H1 (cell line): ENCODE results near the gene THEM5. TPM values are rescaled to one million over a fixed set of nuclear protein-coding genes. Genes with fewer than 3 reads are reported as not detected.

Experiments used
- CTCF ChIA-PET: fragments of 300-600 bp; sonication (Branson Sonifier 250); formaldehyde crosslinking; loops from one replicate; lab custom pipeline; 2021; ENCODE audit not compliant: partially characterized antibody; lab: Charles Lee
- POLR2A ChIA-PET: fragments of 300-600 bp; sonication (Branson Sonifier 250); formaldehyde crosslinking; loops from one replicate; lab custom pipeline; 2021; ENCODE audit warnings: inconsistent platforms; ENCODE audit not compliant: partially characterized antibody; lab: Charles Lee
- DNase-seq, 2 experiments: peaks; one replicate each; pipeline versions ENCODE4 v3.0.0 to v3.0.0-alpha.2; 2010 to 2022; ENCODE audit warnings: low spot score in 2 of 2, low read depth in 1 of 2, mixed read lengths in 1 of 2
- FAIRE-seq: peaks from 2 replicates; lab custom pipeline; 2011; peaks lifted over from hg19 to GRCh38; lab: Jason Lieb, UNC
- H2AFZ ChIP-seq: 2 replicates; pipeline ENCODE4 v1.8.1; 2012; ENCODE audit warnings: low read length, inconsistent platforms
- H2AK5ac ChIP-seq: 2 replicates; pipeline ENCODE4 v1.6.1; 2013; ENCODE audit warnings: low read depth, low read length
- H2BK120ac ChIP-seq: replicated peaks from 2 replicates; pipeline ENCODE3; 2013; ENCODE audit warnings: low read depth, low read length, inconsistent platforms
- H2BK12ac ChIP-seq: 2 replicates; pipeline ENCODE4 v1.6.1; 2013; ENCODE audit warnings: low read depth, low read length
- H2BK15ac ChIP-seq: 2 replicates; pipeline ENCODE4 v1.6.1; 2013; ENCODE audit warnings: low read length
- H2BK20ac ChIP-seq: 2 replicates; pipeline ENCODE4 v1.6.1; 2013; ENCODE audit warnings: low read length
- H2BK5ac ChIP-seq: 2 replicates; pipeline ENCODE4 v1.6.1; 2013; ENCODE audit warnings: low read depth, low read length
- H3K14ac ChIP-seq: 2 replicates; pipeline ENCODE4 v1.6.1; 2013; ENCODE audit warnings: inconsistent platforms; ENCODE audit not compliant: insufficient read length
- H3K18ac ChIP-seq: 2 replicates; pipeline ENCODE4 v1.6.1; 2013; ENCODE audit warnings: low read length; ENCODE audit errors: extremely low read depth
- H3K23ac ChIP-seq: 2 replicates; pipeline ENCODE4 v1.6.1; 2013; ENCODE audit warnings: inconsistent platforms; ENCODE audit not compliant: insufficient read length
- H3K23me2 ChIP-seq: 2 replicates; pipeline ENCODE4 v1.6.1; 2013; ENCODE audit warnings: low read depth, low read length
- H3K27ac ChIP-seq: 2 replicates; pipeline ENCODE4 v1.6.1; 2011; ENCODE audit warnings: low read depth, low read length, inconsistent platforms
- H3K27me3 ChIP-seq, 4 experiments: replicated peaks in 1 of 4; 1 replicate in 1 of 4; 2 replicates in 3 of 4; pipeline versions ENCODE4 v1.6.1 to v1.8.1; 2011 to 2013; ENCODE audit warnings: low read length in 3 of 4, mild to moderate bottlenecking in 3 of 4, inconsistent platforms in 2 of 4, mixed read lengths in 2 of 4, moderate library complexity in 1 of 4; ENCODE audit not compliant: control insufficient read depth in 3 of 4, insufficient read depth in 3 of 4; ENCODE audit errors: extremely low read depth in 1 of 4
- H3K36me3 ChIP-seq, 4 experiments: 2 replicates each; pipeline versions ENCODE4 v1.6.1 to v1.8.1; 2011 to 2013; ENCODE audit warnings: mild to moderate bottlenecking in 4 of 4, low read length in 3 of 4, moderate library complexity in 2 of 4, control low read depth in 1 of 4, inconsistent platforms in 1 of 4; ENCODE audit not compliant: insufficient read depth in 4 of 4, control insufficient read depth in 2 of 4
- H3K4ac ChIP-seq: replicated peaks from 2 replicates; pipeline ENCODE3; 2013; ENCODE audit warnings: low read length, low read depth, mixed read lengths, inconsistent platforms; ENCODE audit not compliant: insufficient read length
- H3K4me1 ChIP-seq, 4 experiments: replicated peaks in 1 of 4; 1 replicate in 1 of 4; 2 replicates in 3 of 4; pipeline versions ENCODE4 v1.6.1 to v1.8.1; 2011 to 2013; ENCODE audit warnings: low read length in 3 of 4, inconsistent platforms in 2 of 4, mixed read lengths in 1 of 4; ENCODE audit not compliant: insufficient read depth in 4 of 4, control insufficient read depth in 3 of 4
- H3K4me2 ChIP-seq, 2 experiments: 2 replicates each; pipeline versions ENCODE4 v1.6.1 to v1.8.1; 2011 to 2013; ENCODE audit warnings: low read depth in 2 of 2, low read length in 2 of 2, control low read depth in 1 of 2, inconsistent platforms in 1 of 2, mild to moderate bottlenecking in 1 of 2; ENCODE audit not compliant: insufficient read depth in 1 of 2
- H3K4me3 ChIP-seq, 4 experiments: fragments of 200-600, 300-600 bp in 1 of 4; sonication (generic), shearing (Covaris generic), sonication (Bioruptor Twin) in 1 of 4; 2 replicates each; pipeline versions ENCODE4 v1.5.1 to v1.8.1; 2011 to 2016; ENCODE audit warnings: low read length in 4 of 4, low read depth in 3 of 4, control low read depth in 2 of 4, inconsistent platforms in 2 of 4, mild to moderate bottlenecking in 2 of 4, mixed read lengths in 1 of 4, moderate library complexity in 1 of 4; ENCODE audit not compliant: insufficient read depth in 2 of 4; ENCODE audit errors: extremely low read depth in 1 of 4
- H3K56ac ChIP-seq: replicated peaks from 2 replicates; pipeline ENCODE3; 2013; ENCODE audit warnings: low read depth, mild to moderate bottlenecking, mixed read lengths, low read length, inconsistent platforms; ENCODE audit not compliant: insufficient read length
- H3K79me1 ChIP-seq: 2 replicates; pipeline ENCODE4 v1.6.1; 2013; ENCODE audit warnings: low read depth, low read length, control low read depth
- H3K79me2 ChIP-seq, 2 experiments: 2 replicates each; pipeline versions ENCODE4 v1.6.1 to v1.8.1; 2012 to 2013; ENCODE audit warnings: low read length in 2 of 2, mild to moderate bottlenecking in 2 of 2, inconsistent platforms in 1 of 2; ENCODE audit not compliant: insufficient read depth in 2 of 2, control insufficient read depth in 1 of 2
- H3K9ac ChIP-seq, 4 experiments: replicated peaks in 1 of 4; 1 replicate in 1 of 4; 2 replicates in 3 of 4; pipeline versions ENCODE4 v1.6.1 to v1.8.1; 2011 to 2013; ENCODE audit warnings: low read depth in 3 of 4, low read length in 3 of 4, control low read depth in 2 of 4, mild to moderate bottlenecking in 2 of 4, moderate library complexity in 2 of 4, inconsistent platforms in 1 of 4; ENCODE audit errors: extremely low read depth in 1 of 4
- H3K9me3 ChIP-seq, 2 experiments: 2 replicates each; pipeline versions ENCODE4 v1.6.1 to v1.8.1; 2012 to 2013; ENCODE audit warnings: mild to moderate bottlenecking in 2 of 2, moderate library complexity in 2 of 2, control low read depth in 1 of 2, inconsistent platforms in 1 of 2, low read depth in 1 of 2, low read length in 1 of 2, mixed read lengths in 1 of 2; ENCODE audit not compliant: insufficient read depth in 2 of 2
- H4K20me1 ChIP-seq, 2 experiments: replicated peaks in 1 of 2; 2 replicates each; pipeline versions ENCODE3 to v1.8.1; 2011 to 2013; ENCODE audit warnings: inconsistent platforms in 2 of 2, low read length in 2 of 2, mild to moderate bottlenecking in 1 of 2; ENCODE audit not compliant: insufficient read depth in 2 of 2, control insufficient read depth in 1 of 2
- H4K5ac ChIP-seq: 2 replicates; pipeline ENCODE4 v1.6.1; 2013; ENCODE audit warnings: low read length, low read depth, mixed read lengths, inconsistent platforms; ENCODE audit not compliant: insufficient read length
- H4K8ac ChIP-seq: 2 replicates; pipeline ENCODE4 v1.8.0; 2013; ENCODE audit warnings: mild to moderate bottlenecking, moderate library complexity, low read length, inconsistent platforms; ENCODE audit not compliant: insufficient read depth; ENCODE audit errors: extremely low read depth
- H4K91ac ChIP-seq: replicated peaks from 2 replicates; pipeline ENCODE3; 2013; ENCODE audit warnings: low read length, mixed read lengths, inconsistent platforms; ENCODE audit not compliant: insufficient read length
- E2F6 ChIP-seq: IDR thresholded peaks from 2 replicates; pipeline ENCODE4 v1.6.1; 2012; ENCODE audit warnings: inconsistent platforms
- FOSL1 ChIP-seq: IDR thresholded peaks from 2 replicates; pipeline ENCODE4 v1.6.1; 2011; ENCODE audit warnings: mild to moderate bottlenecking, low read depth, low read length, moderate library complexity; ENCODE audit not compliant: insufficient read depth
- KDM4A ChIP-seq: IDR thresholded peaks from one replicate; pipeline ENCODE4 v1.7.1; 2012; ENCODE audit warnings: low read depth, mild to moderate bottlenecking, moderate library complexity, low read length, inconsistent platforms; ENCODE audit not compliant: severe bottlenecking
- MAFK ChIP-seq: IDR thresholded peaks from 2 replicates; pipeline ENCODE4 v1.6.1; 2012; ENCODE audit warnings: low read depth, mild to moderate bottlenecking, improper control_type of control experiment, low read length
- NANOG ChIP-seq: IDR thresholded peaks from 2 replicates; pipeline ENCODE4 v1.6.1; 2011; ENCODE audit warnings: low read length, low read depth, mild to moderate bottlenecking, inconsistent platforms; ENCODE audit not compliant: insufficient read depth, poor library complexity, severe bottlenecking
- SIN3A ChIP-seq, 2 experiments: IDR thresholded peaks in 1 of 2; conservative IDR thresholded peaks in 1 of 2; 2 replicates each; pipeline ENCODE4 v1.6.1; 2011 to 2012; ENCODE audit warnings: low read length in 2 of 2, improper control_type of control experiment in 1 of 2, low read depth in 1 of 2, mild to moderate bottlenecking in 1 of 2
- WGBS, 2 experiments: shearing (Covaris generic) in 1 of 2; methylation state at CpG; one replicate each; pipeline versions ENCODE4 v1.1.6 to v1.1.7; 2013 to 2015; ENCODE audit warnings: low lambda C conversion rate in 2 of 2, mixed read lengths in 2 of 2, inconsistent platforms in 1 of 2, low coverage in 1 of 2, missing lambda C conversion rate in 1 of 2; ENCODE audit not compliant: insufficient replicate concordance in 2 of 2, insufficient coverage in 1 of 2, insufficient read length in 1 of 2; ENCODE audit errors: extremely low coverage in 1 of 2, missing lambda C conversion rate in 1 of 2; 5-methylcytosine and 5-hydroxymethylcytosine counted together
- polyA plus RNA-seq, 7 experiments: library from polyadenylated mRNA; depleted of rRNA in 3 of 7; stranded (reverse) in 5 of 7; unstranded in 2 of 7; fragments of >200 nt in 5 of 7; fragments of 200-250 nt in 2 of 7; gene quantifications; 1 replicate in 5 of 7; 2 replicates in 1 of 7; 4 replicates in 1 of 7; pipeline versions ENCODE4 v1.2.1 to v1.2.3, GENCODE V29; 2011 to 2013; ENCODE audit warnings: missing spikeins in 2 of 7, mixed read lengths in 2 of 7
- total RNA-seq: library from RNA; stranded (reverse); fragmentation: NEBNext Ultra II Directional; extraction: Animal tissue kit (Norgen Biotek cat#: 25700); gene quantifications from 2 replicates; pipeline ENCODE4 v1.2.1, GENCODE V29; 2021

The THEM5 gene
- total and polyA plus RNA-seq, 2 of the 8 experiments (the other 6 are each of a cell fraction or from before 2014, with no cell fraction given) = not detected

GRCh38 chr1:151803915-151804314 is 49.6 kb downstream of the THEM5 start:
- POLR2A ChIA-PET = interaction anchor here (0.8 to 3.2 kb wide), 2 partner anchors 36 to 41 kb away, joined by 3 to 9 read pairs; partner anchors contain the start of genes C2CD4D and MRPL9
- FAIRE-seq = no peak
- no peak overlapping the region for H3K56ac ChIP-seq
- no peak overlapping the region for H4K5ac ChIP-seq
- H3K18ac ChIP-seq = no peak overlapping the region
- H3K27ac ChIP-seq = no peak overlapping the region
- no peak overlapping the region for H2BK120ac ChIP-seq
- peaks cover 0 to 3% (median 1%) of the 10 kb centered on the region in 4 experiments; a peak in 1 of 7 replicates for H3K27me3 ChIP-seq
- H2BK5ac ChIP-seq = no peak overlapping the region
- CTCF ChIA-PET = interaction anchor here (1.3 to 2.4 kb wide), 4 partner anchors 8 to 32 kb away, joined by 3 to 9 read pairs (median 8); partner anchors contain the start of gene TDRKH
- no peaks in the 10 kb centered on the region for H3K36me3 ChIP-seq
- H3K9ac ChIP-seq = no peak overlapping the region
- DNase-seq = no peak
- H3K23me2 ChIP-seq = no peaks in the 10 kb centered on the region
- H3K4me3 ChIP-seq = no peak overlapping the region
- no peak overlapping the region for H4K8ac ChIP-seq
- 93% methylated on average over 3 of the region's 3 CpGs; no CpG with 5 or more reads in 1 of the 2 experiments for WGBS, 2 experiments
- no peaks in the 10 kb centered on the region for H3K79me1 ChIP-seq
- no peaks in the 10 kb centered on the region for H3K9me3 ChIP-seq
- no peak overlapping the region for H2AK5ac ChIP-seq
- no peak overlapping the region for H2AFZ ChIP-seq
- H3K79me2 ChIP-seq = no peaks in the 10 kb centered on the region
- no peak overlapping the region for H3K4ac ChIP-seq
- TF ChIP-seq KDM4A (no peak), MAFK (no peak), SIN3A (conservative IDR thresholded peaks at IDR 0.05 in 1 of 2, IDR thresholded peaks at IDR 0.05 in 1 of 2; ENCODE audit: low read depth in 1 of 2, low read length in 2 of 2) (no peak), FOSL1 (no peak), NANOG (no peak), E2F6 (no peak)
- H3K14ac ChIP-seq = no peak overlapping the region
- no peak overlapping the region for H3K23ac ChIP-seq
- 0 out of 2 replicates have a peak overlapping the region, but pooled peaks have one; percentile 9 for H2BK12ac ChIP-seq
- no peak overlapping the region for H2BK20ac ChIP-seq
- H2BK15ac ChIP-seq = no peak overlapping the region
- H4K91ac ChIP-seq = no peak overlapping the region
- H3K4me2 ChIP-seq = no peak overlapping the region
- no peaks in the 10 kb centered on the region for H4K20me1 ChIP-seq
- no peaks in the 10 kb centered on the region for H3K4me1 ChIP-seq
